Astrocyte of the spinal cord (primary cell): ENCODE measurements around the gene SH3RF1.

ENCODE experiments used
- DNase-seq: peaks from one replicate; pipeline ENCODE4 v3.0.0; 2011; ENCODE audit warnings: low read depth, low spot score
- H3K4me3 ChIP-seq: 2 replicates; pipeline ENCODE4 v1.5.1; 2011; ENCODE audit warnings: low read depth, mild to moderate bottlenecking, low read length, moderate library complexity
- in situ Hi-C: cut with HindIII; loops from 2 replicates; pipeline ENCODE4 v1.10.0; 2017; ENCODE audit warnings: low sequenced_read_pairs
- TF ChIP-seq, protein P1 (sequence below): IDR thresholded peaks from 2 replicates; pipeline ENCODE4 v1.5.1; 2012; ENCODE audit warnings: low read depth, mild to moderate bottlenecking, low read length, inconsistent platforms

The SH3RF1 gene

DNA sequence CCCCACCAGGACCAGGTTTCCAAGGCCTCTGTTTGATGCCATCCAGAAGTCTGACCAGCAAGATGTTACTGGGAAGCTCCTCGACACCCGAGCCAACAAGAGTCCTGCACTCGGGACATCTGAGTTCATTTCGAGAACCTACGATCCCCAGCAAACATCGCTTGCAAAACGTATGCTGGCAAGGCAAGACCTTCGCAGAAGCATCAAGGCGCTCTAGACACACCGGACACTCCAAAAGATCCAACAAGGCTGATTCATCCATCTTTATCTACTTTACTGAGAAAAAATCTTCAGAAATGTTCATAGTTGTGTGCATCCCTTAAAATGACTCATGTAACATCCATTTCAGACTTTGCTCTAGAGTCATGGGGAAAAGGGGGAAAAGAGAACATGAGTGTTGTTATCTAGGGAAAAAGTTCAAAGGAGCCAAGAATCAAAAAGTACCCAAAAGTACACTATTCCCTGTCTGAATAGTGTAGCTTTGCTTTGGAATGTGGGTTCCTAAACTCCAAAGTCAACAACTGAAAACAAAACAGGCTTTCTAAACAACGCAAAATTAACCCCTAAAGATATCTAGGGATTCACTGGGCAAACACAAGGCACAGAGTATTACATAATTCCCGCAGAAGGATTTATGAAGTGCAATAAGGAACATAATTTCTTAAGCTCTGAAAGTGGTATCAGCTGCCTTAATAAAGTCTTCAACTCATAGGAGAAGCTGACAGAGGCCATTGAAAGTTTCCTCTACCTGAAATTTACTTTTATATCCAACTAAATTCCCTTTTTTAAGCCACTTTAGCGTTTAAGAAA, 1.6 kb downstream of the SH3RF1 start:
- peak; percentile 79 for DNase-seq
- in situ Hi-C loops = no loop called here
- H3K4me3 ChIP-seq = peak overlapping the region; percentile 85
- TF ChIP-seq, protein P1, sequence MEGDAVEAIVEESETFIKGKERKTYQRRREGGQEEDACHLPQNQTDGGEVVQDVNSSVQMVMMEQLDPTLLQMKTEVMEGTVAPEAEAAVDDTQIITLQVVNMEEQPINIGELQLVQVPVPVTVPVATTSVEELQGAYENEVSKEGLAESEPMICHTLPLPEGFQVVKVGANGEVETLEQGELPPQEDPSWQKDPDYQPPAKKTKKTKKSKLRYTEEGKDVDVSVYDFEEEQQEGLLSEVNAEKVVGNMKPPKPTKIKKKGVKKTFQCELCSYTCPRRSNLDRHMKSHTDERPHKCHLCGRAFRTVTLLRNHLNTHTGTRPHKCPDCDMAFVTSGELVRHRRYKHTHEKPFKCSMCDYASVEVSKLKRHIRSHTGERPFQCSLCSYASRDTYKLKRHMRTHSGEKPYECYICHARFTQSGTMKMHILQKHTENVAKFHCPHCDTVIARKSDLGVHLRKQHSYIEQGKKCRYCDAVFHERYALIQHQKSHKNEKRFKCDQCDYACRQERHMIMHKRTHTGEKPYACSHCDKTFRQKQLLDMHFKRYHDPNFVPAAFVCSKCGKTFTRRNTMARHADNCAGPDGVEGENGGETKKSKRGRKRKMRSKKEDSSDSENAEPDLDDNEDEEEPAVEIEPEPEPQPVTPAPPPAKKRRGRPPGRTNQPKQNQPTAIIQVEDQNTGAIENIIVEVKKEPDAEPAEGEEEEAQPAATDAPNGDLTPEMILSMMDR = no peak

DNA sequence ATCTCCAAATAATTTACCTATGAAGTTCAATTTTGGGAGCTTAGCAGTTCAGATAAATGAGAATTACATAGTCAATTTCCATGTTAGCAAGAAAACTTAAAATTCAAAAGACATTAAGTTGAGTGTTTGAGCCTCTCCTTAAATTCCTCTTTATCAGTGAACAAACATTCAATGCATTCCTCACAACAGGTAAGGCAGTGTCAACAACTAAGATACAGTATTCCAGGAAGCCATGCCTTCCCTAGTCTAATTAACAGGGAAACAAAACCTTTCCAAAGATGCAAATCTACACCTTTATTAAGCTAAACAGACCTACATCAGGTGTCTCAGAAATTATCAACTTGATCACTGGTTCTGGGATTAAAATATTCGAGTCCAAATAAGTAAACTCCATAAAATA, 3.7 kb downstream of the SH3RF1 start:
- in situ Hi-C loops = no loop called here
- TF ChIP-seq, protein P1 = no peak
- peak overlapping the region; percentile 1 for H3K4me3 ChIP-seq
- no peak for DNase-seq

DNA sequence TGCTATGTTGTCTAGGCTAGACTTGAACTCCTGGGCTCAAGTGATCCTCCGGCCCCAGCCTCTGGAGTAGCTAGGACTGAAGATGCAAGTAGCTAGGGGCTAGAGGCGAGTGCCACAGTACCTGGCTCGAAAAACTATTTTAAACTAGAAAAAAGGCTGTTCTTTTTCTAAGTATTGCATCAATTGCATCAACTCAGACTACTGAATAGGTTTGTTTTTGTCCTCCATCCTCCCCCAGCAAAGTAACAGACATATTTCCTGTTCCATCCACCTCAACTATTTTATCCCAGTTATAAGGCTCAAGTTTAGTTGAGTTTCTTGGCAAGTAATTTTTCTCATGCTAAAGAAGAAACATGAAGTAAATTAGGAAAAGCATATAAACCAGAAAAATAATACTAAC, 4.1 kb downstream of the SH3RF1 start:
- H3K4me3 ChIP-seq = no peak overlapping the region

DNA sequence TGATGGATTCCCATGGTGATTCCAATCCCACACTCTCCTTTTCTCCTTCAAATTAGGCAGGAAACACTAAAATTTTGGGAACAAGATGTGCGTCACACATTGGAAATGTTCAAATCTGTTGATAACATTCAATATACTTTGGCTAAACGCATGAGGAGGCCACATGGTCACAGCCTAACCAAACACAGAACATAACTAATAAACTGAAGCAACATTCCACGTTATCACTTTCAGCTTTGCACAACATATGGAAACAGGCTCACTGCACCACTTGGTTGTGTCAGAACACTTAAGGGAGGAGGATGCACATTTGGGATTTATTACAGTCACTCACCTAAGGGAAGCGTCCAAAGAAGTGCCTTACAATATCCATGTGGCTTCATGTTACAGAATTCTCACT, 4.7 kb downstream of the SH3RF1 start:
- in situ Hi-C loops = no loop called here
- no peak overlapping the region for H3K4me3 ChIP-seq

More for the DNA sequence above, 4.1 kb downstream of the SH3RF1 start:
- TF ChIP-seq, protein P1 = no peak
- in situ Hi-C loops = no loop called here
- no peak for DNase-seq

DNA sequence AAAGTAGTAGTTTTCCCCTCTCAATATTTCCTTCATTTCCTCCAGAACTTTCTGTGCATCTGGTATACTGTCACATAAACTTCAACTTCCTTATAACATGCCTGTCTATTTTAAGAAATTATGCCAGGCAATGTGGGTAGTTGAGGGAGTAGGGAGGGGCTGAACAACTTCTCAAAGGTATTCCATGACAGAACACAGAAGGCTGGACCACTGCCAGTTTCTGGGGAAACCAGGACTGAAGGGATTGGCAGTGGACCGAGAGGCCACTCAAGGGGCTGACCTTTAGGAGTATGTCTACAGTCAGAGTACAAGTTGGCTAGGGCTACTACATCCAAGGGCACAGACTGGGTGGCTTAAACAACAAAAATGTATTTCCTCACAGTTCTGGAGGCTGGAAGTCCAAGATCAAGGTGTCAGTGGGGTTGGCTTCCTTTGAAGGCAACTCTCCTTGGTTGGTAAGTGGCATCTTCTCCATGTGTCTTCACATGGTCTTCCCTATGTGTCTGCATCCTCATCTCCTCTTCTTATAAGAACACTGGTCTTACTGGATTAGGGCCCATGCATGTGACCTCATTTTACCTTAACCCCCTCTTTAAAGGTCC, 6.9 kb downstream of the SH3RF1 start:
- in situ Hi-C loops = no loop called here
- no peak for DNase-seq
- TF ChIP-seq, protein P1 = no peak
- no peak overlapping the region for H3K4me3 ChIP-seq

More for the DNA sequence above, 4.7 kb downstream of the SH3RF1 start:
- DNase-seq = no peak
- TF ChIP-seq, protein P1 = no peak

DNA sequence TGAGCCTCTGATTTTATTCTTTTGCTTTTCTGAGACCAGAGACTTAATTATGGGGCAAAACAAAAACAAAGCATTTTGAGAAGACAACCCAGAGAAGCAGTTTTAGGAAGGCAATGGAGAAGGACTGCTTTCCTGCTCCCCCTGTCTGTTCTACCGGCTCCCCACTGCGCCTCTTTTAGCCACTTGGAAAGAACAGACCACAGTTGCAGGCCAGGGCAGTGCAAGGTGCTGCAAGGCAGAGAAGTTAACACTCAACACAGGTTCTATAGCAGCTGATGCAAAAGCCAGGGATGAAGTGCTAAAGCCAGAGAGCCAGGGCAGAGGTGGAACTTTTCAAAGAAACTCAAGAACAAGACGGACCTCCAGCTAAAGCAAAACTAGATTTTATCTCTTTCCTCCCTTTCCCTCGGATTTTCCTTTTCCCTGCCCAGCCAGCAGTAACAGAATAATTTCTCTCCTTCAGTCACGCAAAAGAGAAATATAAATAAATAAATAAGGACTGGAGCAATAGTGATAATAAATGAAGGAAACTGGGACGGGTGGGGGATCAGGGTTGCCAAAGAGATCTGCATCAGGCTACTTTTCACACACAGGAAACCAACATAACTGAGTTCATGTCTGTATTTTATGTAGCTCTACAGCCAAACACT, 10.4 kb downstream of the SH3RF1 start:
- TF ChIP-seq, protein P1 = no peak
- in situ Hi-C loops = no loop called here
- no peak for DNase-seq
- H3K4me3 ChIP-seq = no peak overlapping the region
